Measurements from ENCODE around the gene DDX59. TPM values are rescaled to one million over a fixed set of nuclear protein-coding genes. Genes with fewer than 3 reads are reported as not detected.

DDX59 gene
- total RNA-seq, 1 experiment from 2014 or later, result 16.0 TPM

DNA sequence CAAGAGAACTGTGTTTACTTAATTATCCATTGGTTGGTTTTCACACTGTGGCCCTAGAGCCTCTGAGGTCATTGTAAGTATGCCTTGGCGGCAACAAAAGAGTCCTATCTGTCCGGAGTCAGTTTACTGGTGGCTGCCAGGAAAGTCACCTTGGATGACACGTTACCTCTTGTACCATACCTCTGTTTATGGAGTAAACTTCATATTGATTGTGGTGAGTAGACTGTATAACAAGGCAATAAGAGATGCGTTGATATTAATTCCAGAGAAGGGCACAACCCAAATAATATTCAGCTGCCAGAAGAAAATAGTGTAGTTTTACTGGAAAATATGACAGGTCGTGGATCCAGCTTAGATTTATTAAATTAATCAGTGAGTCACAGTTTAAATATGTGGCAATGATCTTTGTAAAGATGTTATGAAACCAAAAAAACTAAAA lies 28.7 kb downstream of the DDX59 start:
- Histone ChIP-seq H3K4me3 (replicated peaks in 1 of 2; ENCODE audit: low read depth in 1 of 2, low read length in 2 of 2) (peak overlapping the region in 1 of 2 experiments; percentile 28; a peak in 1 of 4 replicates), H3K27me3 (ENCODE audit: insufficient read depth, low read length) (no peaks in the 10 kb centered on the region), H3K79me2 (ENCODE audit: insufficient read depth, low read length) (no peaks in the 10 kb centered on the region), H3K9ac (ENCODE audit: low read length) (peak overlapping the region; percentile 74), H3K9me2 (ENCODE audit: insufficient read depth) (no peaks in the 10 kb centered on the region), H3K4me1 (ENCODE audit: control insufficient read depth in 1 of 2, insufficient read depth in 2 of 2, low read length in 2 of 2) (peaks cover 33 to 61% of the 10 kb centered on the region in 2 experiments), H3K9me3 (ENCODE audit: control insufficient read depth in 1 of 2, insufficient read depth in 1 of 2, low read depth in 1 of 2, low read length in 2 of 2) (no peaks in the 10 kb centered on the region), H3K27ac (ENCODE audit: low read depth, low read length) (peak overlapping the region; percentile 57), H4K20me1 (ENCODE audit: insufficient read depth) (no peaks in the 10 kb centered on the region), H3K4me2 (ENCODE audit: low read length) (peak overlapping the region; percentile 72), H2AFZ (ENCODE audit: low read depth, low read length, poor library complexity, severe bottlenecking) (peak overlapping the region; percentile 17), H3K36me3 (ENCODE audit: control insufficient read depth in 1 of 2, insufficient read depth in 2 of 2, low read length in 2 of 2) (no peaks in the 10 kb centered on the region)
- ChIA-PET POLR2A (interaction anchor here (1.5 to 3.3 kb wide), 2 partner anchors 19 to 29 kb away, joined by 6 to 14 read pairs; partner anchors contain the start of gene DDX59), CTCF (interaction anchor here (1.1 kb wide), 1 partner anchor 19 kb away, joined by 6 read pairs; no protein-coding TSS in a partner anchor), RAD21 (ENCODE audit: low non-redundant PET in 1 of 2, low total read pairs in 2 of 2, uncharacterized antibody in 2 of 2, unreplicated experiment in 2 of 2) (no interaction called here)
- intact Hi-C loops (cut with micrococcal nuclease), result loop anchor here (2.0 kb wide), 1 partner anchor 28 kb away; the partner anchor contains the start of gene DDX59
- peak; percentile 78 for ATAC-seq
- BruUV-seq (replicated peaks), result no TSS peak
- DNase-seq (ENCODE audit: low read depth, low spot score), result peak; percentile 71
- TF ChIP-seq, protein P1, sequence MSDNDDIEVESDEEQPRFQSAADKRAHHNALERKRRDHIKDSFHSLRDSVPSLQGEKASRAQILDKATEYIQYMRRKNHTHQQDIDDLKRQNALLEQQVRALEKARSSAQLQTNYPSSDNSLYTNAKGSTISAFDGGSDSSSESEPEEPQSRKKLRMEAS (IDR thresholded peaks at IDR 0.05), result no peak
- TF ChIP-seq SIN3A (IDR thresholded peaks at IDR 0.05; ENCODE audit: low read depth), result 0 out of 2 replicates have a peak, but pooled peaks have one; percentile 50
- TF ChIP-seq POLR2AphosphoS5 (IDR thresholded peaks at IDR 0.05; ENCODE audit: low read depth, low read length), result peak; percentile 71
- TF ChIP-seq ELF1 (IDR thresholded peaks at IDR 0.05; ENCODE audit: borderline replicate concordance, low read depth), result no peak
- TF ChIP-seq FOSL1 (IDR thresholded peaks at IDR 0.05; ENCODE audit: low read depth), result peak; percentile 62
- TF ChIP-seq SP1 (IDR thresholded peaks at IDR 0.05; ENCODE audit: low read depth), result peak; percentile 59; the same call in 1 of the 2 replicates
- TF ChIP-seq SRF (IDR thresholded peaks at IDR 0.05; ENCODE audit: low read depth), result no peak
- 0 out of 2 replicates have a peak, but pooled peaks have one; percentile 48 for TF ChIP-seq CEBPB (IDR thresholded peaks at IDR 0.05; ENCODE audit: low read depth)
- peak; percentile 49; the same call in 1 of the 2 replicates for TF ChIP-seq EGR1 (IDR thresholded peaks at IDR 0.05; ENCODE audit: low read depth)
- no peak for TF ChIP-seq ZFX (IDR thresholded peaks at IDR 0.05)
- 0 out of 2 replicates have a peak, but pooled peaks have one; percentile 5 for TF ChIP-seq RAD21 (IDR thresholded peaks at IDR 0.05; ENCODE audit: low read depth)
